HG03432 (cell line): ENCODE results near the gene TRIP4.
"Not testable (repeated sequence)": the region's sequence is repeated elsewhere in the genome, so short reads cannot be mapped to it uniquely, and the experiment has no call there.

Source experiments
- ATAC-seq: cut with Tn5 transposase; IDR thresholded peaks from one replicate; pipeline ENCODE4 v1.9.1; 2021; ENCODE audit warnings: mild to moderate bottlenecking, moderate library complexity; ENCODE audit not compliant: unreplicated experiment

TRIP4 gene

GRCh38 chr15:64483749-64484148 lies 96.1 kb downstream of the TRIP4 start:
- ATAC-seq, result no peak

- no peak for ATAC-seq
Observed at GRCh38 chr15:64485796-64486195, 98.2 kb downstream of the TRIP4 start.

GRCh38 chr15:64490598-64491259 lies 103.1 kb downstream of the TRIP4 start:
- ATAC-seq, result no peak

GRCh38 chr15:64493641-64494040 lies 106.0 kb downstream of the TRIP4 start:
- no peak for ATAC-seq

DNA sequence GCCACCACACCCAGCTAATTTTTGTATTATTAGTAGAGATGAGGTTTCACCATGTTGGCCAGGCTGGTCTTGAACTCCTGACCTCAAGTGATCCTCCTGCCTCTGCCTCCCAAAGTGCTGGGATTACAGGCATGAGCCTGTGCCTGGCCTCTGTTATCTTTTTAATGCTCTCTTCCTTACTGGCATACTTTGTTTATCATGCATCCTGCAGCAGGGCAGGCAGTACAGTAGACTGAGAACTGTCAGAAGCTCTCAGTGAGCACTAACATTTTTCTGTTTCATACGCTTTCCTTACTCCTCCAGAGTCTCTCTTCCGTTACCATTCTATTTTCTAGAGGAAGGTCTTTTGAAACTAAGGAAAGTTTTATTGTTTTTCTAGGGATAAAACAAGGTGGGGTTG lies 108.3 kb downstream of the TRIP4 start:
- ATAC-seq, result not testable (repeated sequence)

GRCh38 chr15:64500695-64501395 lies 113.2 kb downstream of the TRIP4 start:
- ATAC-seq, result no peak

GRCh38 chr15:64501396-64501715 lies 113.7 kb downstream of the TRIP4 start:
- no peak for ATAC-seq

DNA sequence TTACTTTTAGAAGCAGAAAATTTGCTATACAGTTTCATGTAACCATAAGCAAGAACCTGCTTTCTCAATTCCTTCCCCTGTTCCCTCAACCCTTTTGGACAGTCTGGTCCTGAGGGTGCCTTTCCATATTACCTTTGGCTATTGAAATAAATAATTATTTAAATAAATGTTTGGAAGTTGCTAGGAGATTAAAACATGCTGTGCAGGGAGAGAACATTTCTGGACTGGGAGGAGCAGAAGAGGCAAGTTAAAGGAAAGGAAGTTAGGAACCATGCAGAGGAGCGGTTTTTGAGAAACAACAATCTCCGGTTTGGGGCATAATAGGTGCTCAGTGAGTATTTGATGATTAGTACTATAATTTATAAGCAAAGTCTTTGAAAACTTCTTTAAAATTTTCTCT lies 114.5 kb downstream of the TRIP4 start:
- ATAC-seq, result no peak

DNA sequence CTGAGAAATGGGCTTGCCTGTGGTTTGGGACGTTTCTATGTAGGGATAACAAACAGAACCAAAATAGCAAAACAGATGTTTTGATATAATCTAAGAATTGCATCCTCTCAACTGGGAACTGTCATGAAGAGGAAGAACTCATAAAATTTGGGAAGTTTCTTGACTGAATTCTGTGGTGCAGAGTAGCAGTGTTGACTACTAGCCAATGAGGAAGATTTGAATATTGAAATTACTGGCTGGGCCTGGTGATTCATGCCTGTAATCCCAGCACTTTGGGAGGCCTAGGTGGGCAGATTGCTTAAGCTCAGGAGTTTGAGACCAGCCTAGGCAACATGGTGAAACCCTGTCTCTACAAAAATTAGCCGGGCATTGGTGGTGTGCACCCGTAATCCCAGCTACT lies 114.9 kb downstream of the TRIP4 start:
- ATAC-seq, result no peak

GRCh38 chr15:64503197-64503596 lies 115.6 kb downstream of the TRIP4 start:
- ATAC-seq, result no peak

- ATAC-seq, result no peak
Observed at GRCh38 chr15:64503640-64504039, 116.0 kb downstream of the TRIP4 start.
